Measurements from ENCODE around the gene KRT6C. TPM values are rescaled to one million over a fixed set of nuclear protein-coding genes. Genes with fewer than 3 reads are reported as not detected.

KRT6C gene
- total RNA-seq, 6 experiments from 2014 or later = not detected

DNA sequence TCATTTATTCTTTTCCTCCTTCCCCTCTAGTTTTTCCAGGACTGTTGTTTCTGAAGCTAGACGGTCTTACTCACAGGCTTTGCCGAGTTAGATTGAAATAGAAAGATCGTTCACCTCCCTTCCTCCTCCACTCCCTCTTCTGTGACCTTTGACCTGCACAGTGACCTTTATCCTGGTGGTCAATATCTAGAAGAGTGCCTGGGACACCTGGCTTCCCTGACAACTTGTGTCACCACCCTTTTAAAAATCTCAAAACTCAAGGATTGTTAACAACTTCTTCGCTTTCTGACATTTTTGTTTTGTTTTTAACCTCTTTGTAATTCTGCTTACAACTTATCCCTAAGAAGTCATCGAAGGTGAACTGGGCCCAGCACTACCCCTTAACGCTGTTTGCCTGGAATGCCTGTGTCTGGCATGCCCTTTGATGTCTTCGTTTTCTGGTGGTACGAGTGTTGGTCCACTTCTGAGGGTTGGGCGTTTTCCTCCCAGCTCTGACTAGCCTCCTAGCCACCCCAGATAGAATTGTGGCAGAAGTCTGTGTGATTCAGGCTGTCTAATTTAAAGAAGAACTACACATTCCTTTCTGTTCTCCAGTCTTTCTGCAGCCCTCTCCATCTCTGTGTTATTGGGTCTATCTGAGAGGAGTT, 36.7 kb downstream of the KRT6C start:
- peaks cover 23% of the 10 kb centered on the region for H3K27me3 Mint-ChIP-seq (ENCODE audit: insufficient read depth)
- no peak for DNase-seq
- H3K9me3 Mint-ChIP-seq = no peaks in the 10 kb centered on the region
- peaks cover 47% of the 10 kb centered on the region for H3K4me1 Mint-ChIP-seq (ENCODE audit: low read depth)
- TF ChIP-seq, protein P1, sequence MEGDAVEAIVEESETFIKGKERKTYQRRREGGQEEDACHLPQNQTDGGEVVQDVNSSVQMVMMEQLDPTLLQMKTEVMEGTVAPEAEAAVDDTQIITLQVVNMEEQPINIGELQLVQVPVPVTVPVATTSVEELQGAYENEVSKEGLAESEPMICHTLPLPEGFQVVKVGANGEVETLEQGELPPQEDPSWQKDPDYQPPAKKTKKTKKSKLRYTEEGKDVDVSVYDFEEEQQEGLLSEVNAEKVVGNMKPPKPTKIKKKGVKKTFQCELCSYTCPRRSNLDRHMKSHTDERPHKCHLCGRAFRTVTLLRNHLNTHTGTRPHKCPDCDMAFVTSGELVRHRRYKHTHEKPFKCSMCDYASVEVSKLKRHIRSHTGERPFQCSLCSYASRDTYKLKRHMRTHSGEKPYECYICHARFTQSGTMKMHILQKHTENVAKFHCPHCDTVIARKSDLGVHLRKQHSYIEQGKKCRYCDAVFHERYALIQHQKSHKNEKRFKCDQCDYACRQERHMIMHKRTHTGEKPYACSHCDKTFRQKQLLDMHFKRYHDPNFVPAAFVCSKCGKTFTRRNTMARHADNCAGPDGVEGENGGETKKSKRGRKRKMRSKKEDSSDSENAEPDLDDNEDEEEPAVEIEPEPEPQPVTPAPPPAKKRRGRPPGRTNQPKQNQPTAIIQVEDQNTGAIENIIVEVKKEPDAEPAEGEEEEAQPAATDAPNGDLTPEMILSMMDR (IDR thresholded peaks at IDR 0.05) = no peak
- H3K4me3 Mint-ChIP-seq = no peak overlapping the region
- H3K27ac Mint-ChIP-seq = no peak overlapping the region
- H3K36me3 Mint-ChIP-seq (ENCODE audit: low read depth) = no peaks in the 10 kb centered on the region

DNA sequence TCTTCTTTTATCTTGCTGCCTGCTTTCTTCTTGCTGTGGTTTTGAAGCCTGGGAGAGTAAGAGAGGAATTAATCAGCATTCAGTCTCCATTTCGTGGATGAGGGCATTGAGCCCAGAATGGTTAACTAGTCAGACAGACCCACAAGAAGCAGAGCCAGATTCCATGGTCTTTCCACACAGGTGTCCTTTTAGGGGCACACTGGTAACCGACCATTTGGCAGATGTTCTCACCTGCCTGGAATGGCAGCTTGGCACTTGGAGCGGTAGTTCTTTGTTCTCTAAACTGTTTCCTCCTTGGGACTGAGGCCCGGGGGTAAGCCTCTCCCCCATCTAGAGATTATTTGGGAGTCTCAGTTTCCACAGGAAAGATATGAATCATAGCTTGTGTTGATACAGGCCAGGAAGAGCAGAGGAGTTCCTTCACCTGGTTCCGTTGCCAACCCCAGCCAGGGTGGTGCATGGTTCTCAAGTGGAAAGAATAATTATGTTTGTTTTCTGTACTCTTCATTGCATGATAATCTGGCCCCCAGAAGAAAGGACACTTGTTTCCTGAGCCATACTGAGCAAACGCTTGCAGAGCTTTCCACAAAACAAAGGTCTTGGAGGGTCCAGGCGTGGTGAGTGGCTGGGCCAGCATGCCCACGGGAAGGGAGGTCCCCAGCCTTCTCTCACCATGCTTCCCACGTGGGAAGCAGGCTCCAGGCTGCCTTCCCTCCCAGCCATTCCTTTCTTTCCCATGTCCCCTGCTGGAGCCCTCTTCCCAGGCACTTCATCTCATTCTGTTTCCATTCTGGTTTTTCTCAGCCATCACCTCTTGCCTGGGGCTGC, 37.4 kb downstream of the KRT6C start:
- Mint-ChIP-seq H3K4me3 (no peak overlapping the region), H3K27me3 (ENCODE audit: insufficient read depth) (peaks cover 23% of the 10 kb centered on the region), H3K9me3 (no peaks in the 10 kb centered on the region), H3K4me1 (ENCODE audit: low read depth) (peaks cover 40% of the 10 kb centered on the region), H3K27ac (no peak overlapping the region), H3K36me3 (ENCODE audit: low read depth) (no peaks in the 10 kb centered on the region)
- TF ChIP-seq, protein P1 (IDR thresholded peaks at IDR 0.05) = no peak
- no peak for DNase-seq

GRCh38 chr12:52435659-52435999, 38.0 kb downstream of the KRT6C start:
- Mint-ChIP-seq H3K9me3 (no peaks in the 10 kb centered on the region), H3K27me3 (ENCODE audit: insufficient read depth) (peaks cover 28% of the 10 kb centered on the region), H3K27ac (no peak overlapping the region), H3K4me1 (ENCODE audit: low read depth) (peaks cover 34% of the 10 kb centered on the region), H3K4me3 (no peak overlapping the region), H3K36me3 (ENCODE audit: low read depth) (no peaks in the 10 kb centered on the region)
- TF ChIP-seq, protein P1 (IDR thresholded peaks at IDR 0.05) = no peak
- no peak for DNase-seq

- H3K9me3 Mint-ChIP-seq = no peaks in the 10 kb centered on the region
Observed at GRCh38 chr12:52434760-52435530, 38.7 kb downstream of the KRT6C start.

GRCh38 chr12:52434081-52434733, 39.4 kb downstream of the KRT6C start, which contains the start of gene KRT75:
TSS of gene KRT75 (minus strand) at chr12:52434371. CDS start at chr12:52434304, 67 bp downstream.
- Mint-ChIP-seq H3K4me3 (no peak within 1 kb of the TSS), H3K36me3 (ENCODE audit: low read depth) (no peaks in the 10 kb centered on the region), H3K27me3 (ENCODE audit: insufficient read depth) (peaks cover 35% of the 10 kb centered on the region), H3K27ac (no peak within 1 kb of the TSS), H3K4me1 (ENCODE audit: low read depth) (peaks cover 24% of the 10 kb centered on the region), H3K9me3 (no peaks in the 10 kb centered on the region)
- TF ChIP-seq, protein P1 (IDR thresholded peaks at IDR 0.05) = no peak
- no peak for DNase-seq

More at GRCh38 chr12:52434760-52435530, 38.7 kb downstream of the KRT6C start:
- TF ChIP-seq, protein P1 (IDR thresholded peaks at IDR 0.05) = no peak
- H3K27me3 Mint-ChIP-seq (ENCODE audit: insufficient read depth) = peaks cover 28% of the 10 kb centered on the region
- DNase-seq = peak; percentile 4
- no peaks in the 10 kb centered on the region for H3K36me3 Mint-ChIP-seq (ENCODE audit: low read depth)
- H3K4me3 Mint-ChIP-seq = no peak overlapping the region
- peaks cover 27% of the 10 kb centered on the region for H3K4me1 Mint-ChIP-seq (ENCODE audit: low read depth)
- no peak overlapping the region for H3K27ac Mint-ChIP-seq

All from HFFc6 (cell line).